H1 (cell line): ENCODE data around the gene ACSL3. TPM values are rescaled to one million over a fixed set of nuclear protein-coding genes. Genes with fewer than 3 reads are reported as not detected.

Source experiments
- CBX5 ChIP-seq: fragments of 300-800, 300-1000 bp; sonication (generic); IDR thresholded peaks from 2 replicates; pipeline ENCODE4 v1.7.1; 2016; ENCODE audit warnings: antibody characterized with exemption, low read length, low read depth
- GABPA ChIP-seq: IDR thresholded peaks from 2 replicates; pipeline ENCODE4 v1.6.1; 2011; ENCODE audit warnings: mild to moderate bottlenecking, low read length, moderate library complexity, borderline replicate concordance; ENCODE audit not compliant: insufficient read depth
- GTF2F1 ChIP-seq: IDR thresholded peaks from 2 replicates; pipeline ENCODE4 v1.6.1; 2012; ENCODE audit warnings: low read depth, low read length, improper control_type of control experiment, borderline replicate concordance
- SIRT6 ChIP-seq: IDR thresholded peaks from one replicate; pipeline ENCODE4 v1.7.1; 2012; ENCODE audit warnings: low read length, inconsistent platforms
- TEAD4 ChIP-seq: IDR thresholded peaks from 2 replicates; pipeline ENCODE4 v1.6.1; 2012; ENCODE audit warnings: low read depth, low read length, inconsistent platforms, mixed read lengths
- polyA plus RNA-seq, 7 experiments: library from polyadenylated mRNA; depleted of rRNA in 3 of 7; stranded (reverse) in 5 of 7; unstranded in 2 of 7; fragments of >200 nt in 5 of 7; fragments of 200-250 nt in 2 of 7; gene quantifications; 1 replicate in 5 of 7; 2 replicates in 1 of 7; 4 replicates in 1 of 7; pipeline versions ENCODE4 v1.2.1 to v1.2.3, GENCODE V29; 2011 to 2013; ENCODE audit warnings: missing spikeins in 2 of 7, mixed read lengths in 2 of 7
- total RNA-seq: library from RNA; stranded (reverse); fragmentation: NEBNext Ultra II Directional; extraction: Animal tissue kit (Norgen Biotek cat#: 25700); gene quantifications from 2 replicates; pipeline ENCODE4 v1.2.1, GENCODE V29; 2021

Gene ACSL3
- total and polyA plus RNA-seq, 2 of the 8 experiments (the other 6 are each of a cell fraction or from before 2014, with no cell fraction given): 37.5 to 98.1 TPM

DNA sequence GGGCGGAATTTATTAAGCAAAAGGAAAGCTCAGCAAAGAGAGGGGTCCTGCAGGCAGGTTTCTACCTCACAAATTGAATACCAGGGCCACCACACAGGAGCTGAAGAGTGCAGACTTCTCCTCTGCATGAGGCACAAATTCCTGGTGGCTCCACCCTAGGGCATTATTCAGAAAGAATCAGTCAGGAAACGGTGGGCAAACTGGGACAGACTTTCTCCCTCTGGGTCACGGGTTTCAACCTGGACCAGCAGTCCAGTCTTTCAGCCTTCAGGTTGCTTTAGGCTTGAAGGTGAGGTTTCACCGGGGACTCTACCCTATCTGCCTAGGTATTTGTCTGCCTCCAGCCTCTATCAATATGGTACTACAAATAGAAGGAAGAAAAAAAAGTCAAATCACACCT lies 41.8 kb downstream of the ACSL3 start (continued):
- TF ChIP-seq SIRT6 (no peak), GTF2F1 (no peak), CBX5 (no peak), GABPA (no peak), TEAD4 (no peak)
